ENCODE results near the gene CENPV. TPM values are rescaled to one million over a fixed set of nuclear protein-coding genes. Genes with fewer than 3 reads are reported as not detected.

CENPV gene
- total RNA-seq, 2 donors from 2014 or later = 109 to 202 TPM

DNA sequence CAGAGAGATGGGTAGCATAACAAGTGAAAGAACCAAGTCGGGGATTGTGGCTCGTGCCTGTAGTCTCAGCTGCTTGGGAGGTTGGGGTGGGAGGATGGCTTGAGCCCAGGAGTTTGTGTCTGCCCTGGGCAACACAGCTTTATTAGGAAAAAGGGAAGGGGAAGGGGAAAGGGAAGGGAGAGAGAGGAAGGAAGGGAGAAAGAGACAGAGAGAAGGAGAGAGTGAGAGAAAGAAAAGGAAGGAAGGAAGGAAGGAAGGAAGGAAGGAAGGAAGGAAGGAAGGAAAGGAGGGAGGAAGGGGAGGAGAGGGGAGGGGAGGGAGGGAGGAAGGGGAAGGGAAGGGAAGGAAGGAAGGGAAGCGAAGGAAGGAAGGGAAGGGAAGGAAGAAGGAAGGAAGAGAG is 33.3 kb downstream of the CENPV start:
- Histone ChIP-seq H3K36me3 (ENCODE audit: control insufficient read depth, insufficient read depth, low read length) (peaks cover 5% of the 10 kb centered on the region), H3K27ac (ENCODE audit: low read depth, low read length) (no peak overlapping the region), H3K27me3 (ENCODE audit: control insufficient read depth, insufficient read depth, low read length, poor library complexity, severe bottlenecking) (no peaks in the 10 kb centered on the region), H3K9ac (ENCODE audit: extremely low read depth, low read length, poor library complexity, severe bottlenecking) (no peak overlapping the region), H3K4me1 (ENCODE audit: control insufficient read depth, insufficient read depth, low read length) (no peaks in the 10 kb centered on the region), H3K9me3 (ENCODE audit: control insufficient read depth, low read length) (no peaks in the 10 kb centered on the region), H3K4me3 (ENCODE audit: low read length) (no peak overlapping the region)
- H3K27me3 Mint-ChIP-seq (ENCODE audit: insufficient read depth) = no peaks in the 10 kb centered on the region
- DNase-seq = no peak
- no peak overlapping the region for H3K4me3 Mint-ChIP-seq
- no peak overlapping the region for H3K27ac Mint-ChIP-seq
- H3K4me1 Mint-ChIP-seq = no peaks in the 10 kb centered on the region
- no peak for TF ChIP-seq CTCF (conservative IDR thresholded peaks at IDR 0.05)
- 80% methylated on average over 2 to 3 of the region's 3 CpGs for WGBS, 2 experiments (ENCODE audit: insufficient coverage in 1 of 2, insufficient read length in 1 of 2)
- peaks cover 19% of the 10 kb centered on the region for H3K36me3 Mint-ChIP-seq (ENCODE audit: low read depth)
- H3K9me3 Mint-ChIP-seq = no peaks in the 10 kb centered on the region

DNA sequence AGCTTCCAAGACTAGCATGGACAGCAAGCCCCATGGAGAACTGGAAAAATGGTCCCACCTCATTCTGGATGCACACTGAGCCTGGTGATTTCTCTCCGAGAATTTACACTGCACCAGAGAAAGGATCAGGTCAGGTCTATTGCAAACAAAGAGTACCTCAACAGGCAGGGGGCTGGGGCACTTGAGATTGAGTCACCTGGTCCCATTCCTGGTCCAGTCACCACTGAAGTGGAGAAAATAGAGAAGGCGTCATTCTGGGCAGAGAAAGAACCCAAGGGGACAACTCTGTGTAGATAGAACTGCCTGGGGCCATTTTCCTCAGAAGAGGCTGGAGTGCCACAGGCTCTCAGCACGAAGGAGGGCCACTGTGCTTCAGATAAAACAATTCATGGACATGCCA is 38.4 kb downstream of the CENPV start:
- Mint-ChIP-seq H3K4me1 (peaks cover 6% of the 10 kb centered on the region), H3K4me3 (no peak overlapping the region), H3K9me3 (peaks cover 23% of the 10 kb centered on the region), H3K27me3 (ENCODE audit: insufficient read depth) (no peaks in the 10 kb centered on the region), H3K27ac (no peak overlapping the region), H3K36me3 (ENCODE audit: low read depth) (peaks cover 44% of the 10 kb centered on the region)
- Histone ChIP-seq H3K36me3 (ENCODE audit: control insufficient read depth, insufficient read depth, low read length) (peaks cover 30% of the 10 kb centered on the region), H3K9ac (ENCODE audit: extremely low read depth, low read length, poor library complexity, severe bottlenecking) (no peak overlapping the region), H3K27ac (ENCODE audit: low read depth, low read length) (no peak overlapping the region), H3K27me3 (ENCODE audit: control insufficient read depth, insufficient read depth, low read length, poor library complexity, severe bottlenecking) (no peaks in the 10 kb centered on the region), H3K4me3 (ENCODE audit: low read length) (no peak overlapping the region), H3K9me3 (ENCODE audit: control insufficient read depth, low read length) (peaks cover 11% of the 10 kb centered on the region), H3K4me1 (ENCODE audit: control insufficient read depth, insufficient read depth, low read length) (no peaks in the 10 kb centered on the region)
- 89 to 90% methylated on average over 3 of the region's 3 CpGs for WGBS, 2 experiments (ENCODE audit: insufficient coverage in 1 of 2, insufficient read length in 1 of 2)
- DNase-seq = no peak
- no peak for TF ChIP-seq CTCF (conservative IDR thresholded peaks at IDR 0.05)

DNA sequence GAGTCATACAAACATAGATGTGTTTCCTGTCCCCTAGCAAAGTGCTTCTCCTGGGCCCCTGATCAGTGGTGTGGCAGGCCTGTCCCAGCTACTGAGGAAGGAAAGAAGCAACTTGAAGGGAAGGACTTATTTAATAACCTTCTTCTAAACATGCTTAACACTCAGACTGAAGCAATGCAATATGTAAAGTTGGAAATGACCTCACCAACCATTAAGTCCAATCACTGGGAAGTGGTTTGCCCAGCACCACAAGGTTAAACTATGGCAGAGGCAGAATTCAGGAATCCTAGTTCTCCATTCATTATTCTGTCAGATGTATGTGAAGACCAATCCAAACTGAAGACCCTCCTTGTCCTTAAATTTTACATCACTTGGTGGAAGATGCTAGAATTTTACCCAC is 39.1 kb downstream of the CENPV start:
- Histone ChIP-seq H3K9me3 (ENCODE audit: control insufficient read depth, low read length) (peaks cover 11% of the 10 kb centered on the region), H3K36me3 (ENCODE audit: control insufficient read depth, insufficient read depth, low read length) (peaks cover 30% of the 10 kb centered on the region), H3K27me3 (ENCODE audit: control insufficient read depth, insufficient read depth, low read length, poor library complexity, severe bottlenecking) (no peaks in the 10 kb centered on the region), H3K4me1 (ENCODE audit: control insufficient read depth, insufficient read depth, low read length) (no peaks in the 10 kb centered on the region), H3K9ac (ENCODE audit: extremely low read depth, low read length, poor library complexity, severe bottlenecking) (no peak overlapping the region), H3K27ac (ENCODE audit: low read depth, low read length) (no peak overlapping the region), H3K4me3 (ENCODE audit: low read length) (no peak overlapping the region)
- peaks cover 46% of the 10 kb centered on the region for H3K36me3 Mint-ChIP-seq (ENCODE audit: low read depth)
- no peak for DNase-seq
- H3K27ac Mint-ChIP-seq = no peak overlapping the region
- peaks cover 6% of the 10 kb centered on the region for H3K4me1 Mint-ChIP-seq
- no peaks in the 10 kb centered on the region for H3K27me3 Mint-ChIP-seq (ENCODE audit: insufficient read depth)
- peaks cover 23% of the 10 kb centered on the region for H3K9me3 Mint-ChIP-seq
- H3K4me3 Mint-ChIP-seq = no peak overlapping the region
- TF ChIP-seq CTCF (conservative IDR thresholded peaks at IDR 0.05) = no peak

Data from endodermal cell (in vitro differentiated cells).